SK-N-MC (cell line): ENCODE data around the gene SIPA1L3.

ENCODE experiments used
- DNase-seq: peaks from one replicate; pipeline ENCODE4 v3.0.0-alpha.2; 2011; ENCODE audit warnings: low read depth, low spot score
- H3K27ac ChIP-seq: fragments of 200-600 bp; sonication (generic); 2 replicates; pipeline ENCODE4 v1.5.1; 2016; ENCODE audit warnings: mixed run types
- H3K36me3 ChIP-seq: fragments of 200-600 bp; sonication (generic); 2 replicates; pipeline ENCODE4 v1.6.1; 2017; ENCODE audit warnings: antibody characterized with exemption, low read length, mixed read lengths; ENCODE audit not compliant: insufficient read depth
- H3K4me3 ChIP-seq: fragments of 200-600 bp; sonication (generic); 2 replicates; pipeline ENCODE4 v1.5.1; 2016
- H3K9ac ChIP-seq: fragments of 200-600 bp; sonication (generic); 2 replicates; pipeline ENCODE4 v1.8.0; 2017; ENCODE audit warnings: mixed run types, mixed read lengths; ENCODE audit not compliant: insufficient read length
- H3K9me3 ChIP-seq: fragments of 200-600 bp; sonication (generic); 2 replicates; pipeline ENCODE4 v1.6.1; 2017; ENCODE audit warnings: low read depth, mild to moderate bottlenecking, antibody characterized with exemption, low read length, moderate library complexity, mixed read lengths
- EZH2 ChIP-seq: fragments of 200-600 bp; sonication (generic); IDR thresholded peaks from one replicate; pipeline ENCODE4 v1.6.1; 2017; ENCODE audit warnings: antibody characterized with exemption
- FOXP2 ChIP-seq: optimal IDR thresholded peaks from 2 replicates; pipeline ENCODE3; 2011; ENCODE audit warnings: mild to moderate bottlenecking, moderate library complexity; ENCODE audit not compliant: insufficient read depth; ENCODE audit errors: extremely low read length, control extremely low read depth
- POLR2AphosphoS5 ChIP-seq: IDR thresholded peaks from 2 replicates; pipeline ENCODE4 v1.6.1; 2012; ENCODE audit warnings: mild to moderate bottlenecking, low read depth, low read length, borderline replicate concordance

Gene SIPA1L3

GRCh38 chr19:38190061-38190460 lies 283.1 kb downstream of the SIPA1L3 start:
- Histone ChIP-seq H3K27ac (no peak overlapping the region), H3K9me3 (no peaks in the 10 kb centered on the region), H3K4me3 (no peak overlapping the region), H3K9ac (no peak overlapping the region), H3K36me3 (no peaks in the 10 kb centered on the region)
- no peak for TF ChIP-seq EZH2
- no peak for TF ChIP-seq POLR2AphosphoS5
- no peak for TF ChIP-seq FOXP2
- DNase-seq: no peak

DNA sequence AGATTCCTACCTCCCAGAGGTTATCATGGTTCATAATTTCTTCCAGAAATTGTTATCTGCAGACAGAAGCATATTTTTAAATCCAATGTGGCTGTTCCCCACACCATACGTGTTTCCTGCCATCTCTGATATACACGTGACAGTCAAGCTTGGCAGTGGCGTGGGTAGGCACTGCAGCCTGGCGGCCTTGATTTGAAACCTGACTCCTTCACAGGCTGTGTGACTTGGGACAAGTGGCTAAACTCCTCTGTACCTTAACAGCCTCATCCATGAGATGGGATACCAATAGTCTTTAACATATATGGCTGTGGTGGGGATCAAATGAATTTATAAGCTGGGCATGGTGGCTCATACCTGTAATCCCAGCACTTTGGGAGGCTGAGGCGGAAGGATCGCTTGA lies 283.8 kb downstream of the SIPA1L3 start:
- TF ChIP-seq FOXP2: no peak
- no peak for TF ChIP-seq EZH2
- no peak for TF ChIP-seq POLR2AphosphoS5
- DNase-seq: no peak
- H3K9me3 ChIP-seq: no peaks in the 10 kb centered on the region
- H3K36me3 ChIP-seq: no peaks in the 10 kb centered on the region
- no peak overlapping the region for H3K9ac ChIP-seq
- no peak overlapping the region for H3K4me3 ChIP-seq
- H3K27ac ChIP-seq: no peak overlapping the region

- Histone ChIP-seq H3K36me3 (no peaks in the 10 kb centered on the region), H3K9ac (no peak overlapping the region), H3K9me3 (no peaks in the 10 kb centered on the region), H3K27ac (no peak overlapping the region), H3K4me3 (no peak overlapping the region)
- no peak for DNase-seq
- no peak for TF ChIP-seq EZH2
- no peak for TF ChIP-seq POLR2AphosphoS5
- TF ChIP-seq FOXP2: no peak
Measured at GRCh38 chr19:38191747-38192146, 284.7 kb downstream of the SIPA1L3 start.

GRCh38 chr19:38193445-38193844 lies 286.4 kb downstream of the SIPA1L3 start:
- TF ChIP-seq EZH2 (no peak), FOXP2 (no peak), POLR2AphosphoS5 (no peak)
- H3K9ac ChIP-seq: no peak overlapping the region
- no peaks in the 10 kb centered on the region for H3K36me3 ChIP-seq
- no peak overlapping the region for H3K4me3 ChIP-seq
- H3K27ac ChIP-seq: no peak overlapping the region
- H3K9me3 ChIP-seq: no peaks in the 10 kb centered on the region
- no peak for DNase-seq

DNA sequence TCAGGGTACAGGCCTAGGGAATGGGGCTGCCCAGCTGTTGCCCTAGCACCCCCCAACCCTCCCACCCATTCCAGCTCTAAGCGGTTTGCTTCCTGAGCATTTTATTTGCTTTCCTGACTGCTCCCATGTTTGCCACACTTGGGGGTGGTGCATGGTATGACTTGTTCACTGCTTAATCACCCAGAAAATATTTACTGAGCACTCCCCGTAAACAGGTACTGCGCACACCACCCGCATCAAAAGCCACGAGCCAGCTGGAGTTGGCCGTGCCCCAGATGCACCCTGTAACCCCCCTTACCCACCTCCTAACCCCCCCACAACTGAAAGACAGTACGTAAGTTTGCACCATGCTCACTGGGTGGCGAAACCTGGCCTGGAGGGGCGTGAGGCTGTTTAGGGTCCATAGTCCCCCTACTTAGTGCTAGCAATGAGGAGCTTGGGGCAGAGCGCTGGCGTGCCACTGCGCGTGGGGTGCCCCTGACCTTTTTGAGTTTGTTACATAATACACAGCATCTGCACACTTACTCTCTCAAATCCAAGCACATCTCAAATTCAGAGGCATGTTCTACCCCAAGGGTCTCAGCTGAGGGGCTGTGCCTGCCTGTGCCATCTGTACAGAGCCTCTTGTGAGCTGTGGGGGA lies 287.2 kb downstream of the SIPA1L3 start:
- H3K9me3 ChIP-seq: no peaks in the 10 kb centered on the region
- no peak overlapping the region for H3K4me3 ChIP-seq
- no peaks in the 10 kb centered on the region for H3K36me3 ChIP-seq
- DNase-seq: no peak
- H3K27ac ChIP-seq: no peak overlapping the region
- no peak overlapping the region for H3K9ac ChIP-seq
- no peak for TF ChIP-seq FOXP2
- TF ChIP-seq EZH2: no peak
- no peak for TF ChIP-seq POLR2AphosphoS5

- TF ChIP-seq FOXP2 (no peak), POLR2AphosphoS5 (no peak), EZH2 (no peak)
- H3K9ac ChIP-seq: no peak overlapping the region
- H3K4me3 ChIP-seq: no peak overlapping the region
- no peak overlapping the region for H3K27ac ChIP-seq
- H3K9me3 ChIP-seq: no peaks in the 10 kb centered on the region
- H3K36me3 ChIP-seq: no peaks in the 10 kb centered on the region
- no peak for DNase-seq
Measured at GRCh38 chr19:38195237-38195636, 288.2 kb downstream of the SIPA1L3 start.

DNA sequence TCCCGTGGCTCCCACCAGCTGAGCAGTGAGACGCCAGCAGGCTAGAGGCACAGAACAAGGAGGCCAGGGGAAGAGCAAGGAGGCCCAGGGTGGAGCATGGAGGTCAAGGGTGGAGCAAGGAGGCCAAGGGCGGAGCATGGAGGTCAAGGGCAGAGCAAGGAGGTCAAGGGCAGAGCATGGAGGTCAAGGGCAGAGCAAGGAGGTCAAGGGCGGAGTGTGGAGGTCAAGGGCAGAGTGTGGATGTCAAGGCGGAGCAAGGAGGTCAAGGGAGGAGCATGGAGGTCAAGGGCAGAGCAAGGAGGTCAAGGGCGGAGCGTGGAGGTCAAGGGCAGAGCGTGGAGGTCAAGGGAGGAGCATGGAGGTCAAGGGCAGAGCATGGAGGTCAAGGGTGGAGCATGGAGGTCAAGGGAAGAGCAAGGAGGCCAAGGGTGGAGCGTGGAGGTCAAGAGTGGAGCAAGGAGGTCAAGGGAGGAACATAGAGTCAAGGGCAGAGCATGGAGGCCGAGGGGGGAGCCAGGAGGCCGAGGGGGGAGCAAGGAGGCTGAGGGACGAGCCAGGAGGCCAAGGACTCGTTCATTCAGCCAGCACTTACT lies 289.3 kb downstream of the SIPA1L3 start:
- Histone ChIP-seq H3K36me3 (no peaks in the 10 kb centered on the region), H3K27ac (no peak overlapping the region), H3K9me3 (no peaks in the 10 kb centered on the region), H3K9ac (no peak overlapping the region), H3K4me3 (no peak overlapping the region)
- DNase-seq: no peak
- no peak for TF ChIP-seq FOXP2
- TF ChIP-seq EZH2: no peak

DNA sequence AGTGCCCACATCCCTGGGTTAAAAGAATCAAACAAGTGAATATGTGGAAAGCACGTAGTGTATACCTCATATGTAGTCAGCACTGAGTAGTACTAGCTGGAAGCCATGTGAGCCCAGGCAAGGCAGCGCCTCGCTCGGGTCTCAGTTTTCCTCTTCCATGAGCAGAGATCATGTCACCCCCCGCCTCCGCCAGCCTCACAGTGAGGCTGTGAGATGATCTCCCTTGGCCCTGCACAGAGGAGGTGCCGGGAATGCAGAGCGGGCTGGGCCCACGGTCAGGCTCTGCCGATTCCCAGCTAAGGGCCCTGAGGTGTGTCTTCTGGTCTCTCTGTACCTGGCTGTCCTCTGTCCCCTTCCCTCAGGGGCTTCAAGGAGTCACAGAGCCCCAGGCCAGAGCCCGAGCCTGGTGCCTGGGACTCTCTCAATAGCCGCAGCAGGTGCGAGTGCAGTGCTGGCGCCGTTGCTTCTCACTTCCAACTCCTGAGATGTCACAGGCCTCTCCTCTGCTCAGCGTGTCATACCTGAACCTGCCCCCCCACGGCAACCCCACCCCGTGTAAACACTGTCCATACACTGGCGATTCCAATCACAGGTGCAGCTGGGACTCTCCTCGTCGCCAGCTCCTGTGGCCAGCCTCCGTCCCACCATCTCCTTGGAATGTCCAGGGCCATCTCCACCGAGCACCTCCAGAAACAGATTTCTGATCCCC lies 290.1 kb downstream of the SIPA1L3 start:
- TF ChIP-seq FOXP2: no peak
- TF ChIP-seq EZH2: no peak
- no peak for TF ChIP-seq POLR2AphosphoS5
- DNase-seq: no peak
- Histone ChIP-seq H3K27ac (no peak overlapping the region), H3K4me3 (no peak overlapping the region), H3K9ac (no peak overlapping the region), H3K36me3 (no peaks in the 10 kb centered on the region), H3K9me3 (no peaks in the 10 kb centered on the region)
